ENCODE measurements around the gene GPR68. TPM values are rescaled to one million over a fixed set of nuclear protein-coding genes. Genes with fewer than 3 reads are reported as not detected.

GPR68 gene
- total RNA-seq, 2 donors from 2014 or later = 0.55 to 1.4 TPM

DNA sequence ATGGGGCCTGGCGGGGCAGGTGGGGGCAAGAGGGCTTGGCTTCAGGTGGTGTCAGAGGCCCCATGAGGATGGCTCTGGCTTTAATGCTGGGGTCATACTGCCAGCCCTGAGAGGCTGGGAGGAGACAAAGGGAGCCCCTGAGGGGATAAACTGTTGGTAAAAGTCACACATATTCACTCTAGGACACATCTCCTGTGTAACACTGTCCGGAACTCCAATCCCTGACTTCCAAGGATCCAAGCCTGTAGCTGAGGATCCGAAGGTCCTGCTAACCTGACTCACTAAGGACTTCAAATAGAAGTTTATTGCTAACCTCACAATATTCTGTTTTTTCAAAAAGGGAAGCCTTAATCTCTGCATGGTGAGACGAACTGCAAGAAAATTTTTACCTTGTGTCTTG is 39.2 kb upstream of the GPR68 start:
- no peaks in the 10 kb centered on the region for H3K27me3 ChIP-seq
- no peak overlapping the region for H3K27ac ChIP-seq
- no peak overlapping the region for H3K4me3 ChIP-seq
- TF ChIP-seq, protein P1, sequence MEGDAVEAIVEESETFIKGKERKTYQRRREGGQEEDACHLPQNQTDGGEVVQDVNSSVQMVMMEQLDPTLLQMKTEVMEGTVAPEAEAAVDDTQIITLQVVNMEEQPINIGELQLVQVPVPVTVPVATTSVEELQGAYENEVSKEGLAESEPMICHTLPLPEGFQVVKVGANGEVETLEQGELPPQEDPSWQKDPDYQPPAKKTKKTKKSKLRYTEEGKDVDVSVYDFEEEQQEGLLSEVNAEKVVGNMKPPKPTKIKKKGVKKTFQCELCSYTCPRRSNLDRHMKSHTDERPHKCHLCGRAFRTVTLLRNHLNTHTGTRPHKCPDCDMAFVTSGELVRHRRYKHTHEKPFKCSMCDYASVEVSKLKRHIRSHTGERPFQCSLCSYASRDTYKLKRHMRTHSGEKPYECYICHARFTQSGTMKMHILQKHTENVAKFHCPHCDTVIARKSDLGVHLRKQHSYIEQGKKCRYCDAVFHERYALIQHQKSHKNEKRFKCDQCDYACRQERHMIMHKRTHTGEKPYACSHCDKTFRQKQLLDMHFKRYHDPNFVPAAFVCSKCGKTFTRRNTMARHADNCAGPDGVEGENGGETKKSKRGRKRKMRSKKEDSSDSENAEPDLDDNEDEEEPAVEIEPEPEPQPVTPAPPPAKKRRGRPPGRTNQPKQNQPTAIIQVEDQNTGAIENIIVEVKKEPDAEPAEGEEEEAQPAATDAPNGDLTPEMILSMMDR (IDR thresholded peaks at IDR 0.05) = no peak
- H3K36me3 ChIP-seq = no peaks in the 10 kb centered on the region
- H3K4me1 ChIP-seq = peaks cover 0 to 25% of the 10 kb centered on the region in 2 donors
- H3K9me3 ChIP-seq = no peaks in the 10 kb centered on the region
- no peak for DNase-seq (ENCODE audit: low spot score)

DNA sequence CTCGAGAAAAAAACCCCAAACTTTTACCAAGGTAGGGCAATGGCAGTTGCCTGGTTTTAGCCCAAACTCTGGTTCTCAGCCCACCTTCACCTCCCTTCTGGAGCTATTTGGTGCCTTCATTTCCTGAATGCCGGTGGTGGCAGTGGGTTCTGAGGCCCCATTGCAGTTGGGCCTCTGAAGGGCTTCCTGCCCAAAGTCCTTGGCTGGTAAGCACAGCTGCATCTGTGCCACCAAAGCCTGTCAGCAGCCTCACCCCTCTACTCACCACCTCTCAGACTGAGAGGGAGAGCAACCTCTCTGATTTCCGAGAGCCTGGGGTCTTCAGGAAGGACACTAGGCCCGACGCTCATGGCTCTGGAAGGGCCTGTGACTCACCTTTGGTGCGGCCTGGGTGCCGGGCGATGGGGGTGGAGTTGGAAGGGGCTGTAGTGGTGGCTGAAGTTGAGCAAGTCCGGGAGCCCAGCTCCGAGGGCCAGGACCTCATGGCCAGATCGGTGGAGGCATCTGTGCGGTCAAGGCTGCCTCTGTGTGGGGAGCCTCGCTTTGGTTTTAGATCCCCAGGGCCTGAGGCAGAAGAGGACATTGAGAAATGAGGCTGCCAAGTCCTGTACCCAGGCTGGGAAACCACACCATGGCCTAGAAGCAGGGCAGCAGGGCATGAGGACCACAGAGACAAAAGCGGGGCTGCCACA is 38.6 kb upstream of the GPR68 start:
- Histone ChIP-seq H3K4me1 (peaks cover 0 to 25% of the 10 kb centered on the region in 2 donors), H3K27me3 (no peaks in the 10 kb centered on the region), H3K27ac (no peak overlapping the region), H3K9me3 (no peaks in the 10 kb centered on the region), H3K36me3 (no peaks in the 10 kb centered on the region), H3K4me3 (no peak overlapping the region)
- no peak for DNase-seq (ENCODE audit: low spot score)
- TF ChIP-seq, protein P1 (IDR thresholded peaks at IDR 0.05) = no peak

DNA sequence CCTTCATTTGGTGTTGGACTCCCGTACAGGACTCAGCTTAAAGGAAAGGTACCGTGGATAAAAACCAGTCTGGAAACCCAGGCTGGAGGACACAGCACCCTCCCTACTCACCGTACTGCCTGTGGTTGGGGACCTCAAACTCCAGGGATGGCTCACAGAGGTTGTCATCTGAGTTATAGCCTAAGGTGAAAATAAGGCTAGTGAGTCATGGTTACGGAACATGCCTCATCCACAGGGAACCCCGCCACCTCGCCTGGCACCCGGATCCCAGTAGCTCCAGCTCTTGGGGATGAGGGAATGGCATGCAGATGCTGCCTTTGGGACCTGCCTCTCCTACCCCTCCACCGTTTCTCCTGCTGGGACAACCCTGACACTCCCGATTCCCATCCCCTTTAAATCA is 36.8 kb upstream of the GPR68 start:
- TF ChIP-seq, protein P1 (IDR thresholded peaks at IDR 0.05) = no peak
- Histone ChIP-seq H3K4me3 (no peak overlapping the region), H3K27ac (no peak overlapping the region), H3K9me3 (no peaks in the 10 kb centered on the region), H3K4me1 (peaks cover 0 to 25% of the 10 kb centered on the region in 2 donors), H3K36me3 (no peaks in the 10 kb centered on the region), H3K27me3 (no peaks in the 10 kb centered on the region)
- DNase-seq (ENCODE audit: low spot score) = no peak

DNA sequence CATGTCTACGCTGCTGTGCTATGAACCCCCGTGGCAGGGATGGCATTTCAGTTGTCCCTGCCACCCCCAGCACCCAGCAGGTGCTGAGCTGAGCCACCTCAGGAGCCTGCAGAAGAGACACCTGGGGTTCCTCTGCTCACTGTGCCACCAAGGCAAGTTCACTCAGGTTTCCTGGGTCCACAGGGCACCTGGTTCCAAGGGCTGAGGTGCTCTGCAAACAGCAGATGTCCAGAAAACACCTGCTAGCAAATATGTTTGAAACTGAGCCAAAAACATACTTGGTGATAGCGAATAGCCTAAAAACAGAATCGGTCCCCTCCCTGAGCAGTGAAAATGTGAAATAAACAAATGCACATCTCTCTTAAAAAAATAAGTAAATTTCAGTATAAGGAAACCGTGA is 35.6 kb upstream of the GPR68 start:
- DNase-seq (ENCODE audit: low spot score) = no peak
- Histone ChIP-seq H3K9me3 (no peaks in the 10 kb centered on the region), H3K4me1 (peaks cover 0 to 22% of the 10 kb centered on the region in 2 donors), H3K36me3 (no peaks in the 10 kb centered on the region), H3K27me3 (no peaks in the 10 kb centered on the region), H3K4me3 (no peak overlapping the region), H3K27ac (no peak overlapping the region)
- TF ChIP-seq, protein P1 (IDR thresholded peaks at IDR 0.05) = no peak

DNA sequence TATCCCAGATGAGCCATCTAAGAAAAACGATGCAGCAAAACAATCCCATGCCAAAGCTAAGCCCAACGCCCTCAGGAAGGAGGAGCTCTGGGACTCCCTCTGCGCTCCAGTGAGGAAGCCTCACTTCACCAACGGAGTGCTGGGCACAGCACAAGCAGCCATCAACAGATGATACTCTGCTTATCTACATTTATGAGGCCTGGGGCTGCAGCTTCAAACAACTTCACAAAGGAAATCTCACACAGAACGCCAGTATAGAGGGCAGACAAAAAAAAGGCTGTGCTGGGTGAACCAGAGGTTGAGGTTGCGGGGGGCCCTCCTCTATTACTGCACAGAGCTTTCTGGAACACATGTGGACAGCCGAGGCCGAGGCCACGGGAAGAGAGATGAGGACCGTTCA is 34.9 kb upstream of the GPR68 start:
- TF ChIP-seq, protein P1 (IDR thresholded peaks at IDR 0.05) = no peak
- peaks cover 0 to 14% of the 10 kb centered on the region in 2 donors for H3K4me1 ChIP-seq
- no peaks in the 10 kb centered on the region for H3K36me3 ChIP-seq
- H3K27ac ChIP-seq = no peak overlapping the region
- DNase-seq (ENCODE audit: low spot score) = no peak
- H3K27me3 ChIP-seq = no peaks in the 10 kb centered on the region
- H3K9me3 ChIP-seq = no peaks in the 10 kb centered on the region
- no peak overlapping the region for H3K4me3 ChIP-seq

DNA sequence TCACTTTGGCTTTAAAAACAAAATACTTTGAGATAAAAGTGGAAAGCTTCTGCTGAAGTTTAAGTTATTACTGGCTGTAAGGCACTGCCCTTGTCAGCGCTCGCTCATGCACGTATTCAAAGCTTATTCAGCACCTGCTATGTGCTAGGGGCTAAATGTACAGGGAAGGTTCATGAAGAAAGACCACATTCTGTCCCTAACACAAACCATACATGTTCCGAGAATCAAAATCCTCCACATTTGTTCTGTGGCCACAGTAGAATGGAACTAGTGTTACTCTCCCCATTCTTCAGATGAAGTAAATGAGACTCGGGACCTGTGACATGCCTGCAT is 33.8 kb upstream of the GPR68 start:
- no peak for DNase-seq (ENCODE audit: low spot score)
- H3K9me3 ChIP-seq = no peaks in the 10 kb centered on the region
- H3K27ac ChIP-seq = no peak overlapping the region
- H3K4me3 ChIP-seq = no peak overlapping the region
- H3K4me1 ChIP-seq = peaks cover 0 to 4% of the 10 kb centered on the region in 2 donors
- H3K27me3 ChIP-seq = no peaks in the 10 kb centered on the region
- TF ChIP-seq, protein P1 (IDR thresholded peaks at IDR 0.05) = no peak
- H3K36me3 ChIP-seq = no peaks in the 10 kb centered on the region
